Naive thymus-derived CD4-positive, alpha-beta T cell (primary cell): ENCODE results near the gene UBAP1L. TPM values are rescaled to one million over a fixed set of nuclear protein-coding genes. Genes with fewer than 3 reads are reported as not detected.

Experiments
- ATAC-seq: fragments of 150-1000 bp; cut with Tn5 transposase; 2 replicates; pipeline ENCODE4 v1.10.0; 2021; ENCODE audit warnings: mild to moderate bottlenecking, moderate library complexity
- CTCF ChIA-PET: fragments of 350-600 bp; sonication (Branson Sonifier 250); formaldehyde crosslinking; loops from one replicate; lab custom pipeline; 2021; ENCODE audit warnings: antibody characterized with exemption; lab: Charles Lee
- POLR2A ChIA-PET: fragments of 350-600 bp; sonication (Branson Sonifier 250); formaldehyde crosslinking; loops from one replicate; lab custom pipeline; 2021; ENCODE audit warnings: antibody characterized with exemption, inconsistent platforms; lab: Charles Lee
- DNase-seq, 9 donors: peaks; one replicate each; pipeline versions ENCODE4 v3.0.0 to v3.0.0-alpha.2; 2020 to 2022; ENCODE audit warnings: mixed read lengths in 1 of 9
- H3K27ac ChIP-seq: one replicate; pipeline ENCODE4 v1.7.0; 2013; ENCODE audit warnings: mild to moderate bottlenecking, low read depth, low read length, moderate library complexity
- H3K27me3 ChIP-seq, 2 donors: one replicate each; pipeline ENCODE4 v1.7.0; 2013; ENCODE audit warnings: low read length in 2 of 2, mild to moderate bottlenecking in 2 of 2, moderate library complexity in 2 of 2; ENCODE audit not compliant: control insufficient read depth in 2 of 2, insufficient read depth in 2 of 2
- H3K36me3 ChIP-seq, 3 experiments: 1 replicate in 2 of 3; 2 replicates in 1 of 3; pipeline ENCODE4 v1.7.0; 2013; ENCODE audit warnings: low read length in 3 of 3, mild to moderate bottlenecking in 3 of 3, moderate library complexity in 1 of 3; ENCODE audit not compliant: insufficient read depth in 3 of 3, control insufficient read depth in 2 of 3
- H3K4me1 ChIP-seq, 2 donors: one replicate each; pipeline ENCODE4 v1.7.0; 2013; ENCODE audit warnings: low read length in 2 of 2, mild to moderate bottlenecking in 2 of 2, moderate library complexity in 1 of 2; ENCODE audit not compliant: control insufficient read depth in 2 of 2, insufficient read depth in 2 of 2
- H3K4me3 ChIP-seq: 2 replicates; pipeline ENCODE4 v1.7.0; 2013; ENCODE audit warnings: mild to moderate bottlenecking, low read length
- H3K9me3 ChIP-seq, 3 experiments: 1 replicate in 2 of 3; 2 replicates in 1 of 3; pipeline ENCODE4 v1.7.0; 2013; ENCODE audit warnings: low read length in 3 of 3; ENCODE audit not compliant: control insufficient read depth in 2 of 3
- H3K27ac Mint-ChIP-seq, 9 donors: one replicate each; pipeline ENCODE4 v1.8.0; 2020 to 2022; ENCODE audit warnings: mixed read lengths in 9 of 9, mild to moderate bottlenecking in 8 of 9, moderate library complexity in 5 of 9, inconsistent platforms in 2 of 9
- H3K27me3 Mint-ChIP-seq, 5 donors: one replicate each; pipeline ENCODE4 v1.8.0; 2021 to 2022; ENCODE audit warnings: mixed read lengths in 5 of 5, mild to moderate bottlenecking in 1 of 5
- H3K36me3 Mint-ChIP-seq, 5 donors: one replicate each; pipeline ENCODE4 v1.8.0; 2020 to 2022; ENCODE audit warnings: mixed read lengths in 5 of 5, mild to moderate bottlenecking in 3 of 5, inconsistent platforms in 1 of 5
- H3K4me1 Mint-ChIP-seq, 7 donors: one replicate each; pipeline ENCODE4 v1.8.0; 2020 to 2022; ENCODE audit warnings: mixed read lengths in 7 of 7, mild to moderate bottlenecking in 3 of 7, inconsistent platforms in 1 of 7
- H3K4me3 Mint-ChIP-seq, 10 donors: one replicate each; pipeline ENCODE4 v1.8.0; 2020 to 2022; ENCODE audit warnings: mild to moderate bottlenecking in 10 of 10, mixed read lengths in 10 of 10, moderate library complexity in 6 of 10, inconsistent platforms in 2 of 10
- H3K9me3 Mint-ChIP-seq, 11 donors: one replicate each; pipeline ENCODE4 v1.8.0; 2020 to 2022; ENCODE audit warnings: mixed read lengths in 11 of 11, mild to moderate bottlenecking in 4 of 11, inconsistent platforms in 1 of 11, moderate library complexity in 1 of 11
- intact Hi-C, 2 donors: fragments of 100-400 bp; cut with micrococcal nuclease; formaldehyde crosslinking; loops; one replicate each; pipeline ENCODE4 v1.15.1; 2023
- polyA plus RNA-seq, 2 donors: library from polyadenylated mRNA; unstranded; fragments of 300-500 nt; fragmentation: Illumina TruSeq; gene quantifications; one replicate each; pipeline ENCODE4 v1.2.3, GENCODE V29; 2021
- total RNA-seq, 6 experiments: library from RNA in 5 of 6; stranded (reverse) in 5 of 6; gene quantifications; 1 replicate in 5 of 6; 2 replicates in 1 of 6; pipeline ENCODE4 v1.2.3 and lab custom pipeline; 2021 to 2026

Gene UBAP1L
- total and polyA plus RNA-seq, 7 experiments from 2014 or later = 0.09 to 17.1 (median 12.1) TPM

GRCh38 chr15:65057549-65057940 lies 57.5 kb downstream of the UBAP1L start:
- intact Hi-C loops = no loop called here

DNA sequence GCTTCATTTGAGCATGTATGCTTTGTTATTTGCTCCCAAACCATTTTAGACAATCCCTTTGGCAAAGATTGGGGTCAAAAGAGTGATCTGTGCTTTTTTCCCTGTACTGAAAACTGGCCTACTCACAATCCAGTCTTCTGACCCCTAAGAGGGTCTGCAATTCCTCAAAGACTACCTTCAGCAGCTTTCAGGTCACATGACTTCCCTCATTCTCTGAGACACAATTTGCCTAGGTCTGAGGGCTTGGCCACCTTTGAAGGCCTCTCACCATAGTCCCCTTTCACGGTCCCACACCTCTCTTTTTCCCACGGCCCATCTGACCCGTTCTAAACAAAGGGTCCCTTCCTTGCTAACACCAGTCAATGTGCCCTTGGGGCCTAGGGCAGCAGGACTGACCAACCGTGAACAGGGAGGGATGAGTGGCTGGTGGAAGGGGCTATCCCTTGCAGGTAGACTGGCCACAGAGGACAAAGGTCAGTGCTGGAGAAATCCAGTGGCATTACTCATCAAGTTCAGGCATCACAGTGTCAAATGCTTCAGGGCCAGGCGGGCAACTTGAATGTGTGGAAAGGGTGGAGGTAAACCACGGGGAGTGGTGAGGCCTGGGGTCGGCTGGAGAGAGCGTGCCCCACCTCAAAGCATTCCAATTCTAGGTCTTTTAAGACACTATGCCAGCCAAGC lies 58.0 kb downstream of the UBAP1L start:
- no peak overlapping the region for H3K4me3 ChIP-seq
- ChIA-PET POLR2A (no interaction called here), CTCF (no interaction called here)
- H3K4me1 ChIP-seq = no peaks in the 10 kb centered on the region
- H3K4me3 Mint-ChIP-seq = no peak overlapping the region
- no peaks in the 10 kb centered on the region for H3K36me3 ChIP-seq
- no peaks in the 10 kb centered on the region for H3K36me3 Mint-ChIP-seq
- peaks cover 0 to 5% (median 0%) of the 10 kb centered on the region in 11 donors for H3K9me3 Mint-ChIP-seq
- H3K27ac Mint-ChIP-seq = no peak overlapping the region
- H3K4me1 Mint-ChIP-seq = peaks cover 0 to 9% (median 0%) of the 10 kb centered on the region in 7 donors
- intact Hi-C loops = no loop called here
- no peaks in the 10 kb centered on the region for H3K9me3 ChIP-seq
- no peaks in the 10 kb centered on the region for H3K27me3 Mint-ChIP-seq
- no peaks in the 10 kb centered on the region for H3K27me3 ChIP-seq
- H3K27ac ChIP-seq = no peak overlapping the region
- DNase-seq (no peak), ATAC-seq (no peak)

More at GRCh38 chr15:65057549-65057940, 57.5 kb downstream of the UBAP1L start:
- H3K36me3 Mint-ChIP-seq = no peaks in the 10 kb centered on the region
- no peaks in the 10 kb centered on the region for H3K27me3 Mint-ChIP-seq
- POLR2A ChIA-PET = no interaction called here
- CTCF ChIA-PET = no interaction called here
- Histone ChIP-seq H3K4me3 (no peak overlapping the region), H3K27ac (no peak overlapping the region), H3K36me3 (no peaks in the 10 kb centered on the region), H3K4me1 (no peaks in the 10 kb centered on the region), H3K9me3 (no peaks in the 10 kb centered on the region), H3K27me3 (no peaks in the 10 kb centered on the region)
- H3K4me1 Mint-ChIP-seq = peaks cover 0 to 9% (median 0%) of the 10 kb centered on the region in 7 donors
- no peak overlapping the region for H3K27ac Mint-ChIP-seq
- no peak for ATAC-seq
- no peak overlapping the region for H3K4me3 Mint-ChIP-seq
- H3K9me3 Mint-ChIP-seq = peaks cover 0 to 5% (median 0%) of the 10 kb centered on the region in 11 donors
- no peak for DNase-seq

DNA sequence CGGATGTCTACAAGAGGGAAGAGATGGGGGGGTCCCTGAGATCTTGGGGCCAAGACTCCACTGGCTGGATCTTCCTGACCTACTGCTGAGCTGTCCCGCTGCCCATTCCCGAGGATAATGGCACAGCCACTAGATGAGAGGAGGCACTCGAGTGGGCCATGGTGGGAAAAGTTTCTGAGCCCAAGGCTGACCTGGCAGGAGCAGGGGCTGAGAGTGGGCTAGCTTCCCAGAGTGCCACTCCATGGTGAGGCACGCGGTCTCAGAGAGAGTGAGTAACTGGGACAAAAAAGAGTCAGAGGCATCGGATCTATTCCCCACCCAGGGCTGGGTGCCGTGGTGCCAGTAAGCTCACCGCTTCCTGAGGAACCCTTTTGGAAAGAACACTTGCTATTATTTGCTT lies 58.9 kb downstream of the UBAP1L start:
- H3K27ac Mint-ChIP-seq = no peak overlapping the region
- Histone ChIP-seq H3K4me3 (no peak overlapping the region), H3K36me3 (no peaks in the 10 kb centered on the region), H3K9me3 (no peaks in the 10 kb centered on the region), H3K27me3 (no peaks in the 10 kb centered on the region), H3K27ac (no peak overlapping the region), H3K4me1 (no peaks in the 10 kb centered on the region)
- H3K9me3 Mint-ChIP-seq = peaks cover 0 to 5% (median 0%) of the 10 kb centered on the region in 11 donors
- intact Hi-C loops = no loop called here
- ChIA-PET CTCF (interaction anchor here (0.6 to 0.9 kb wide), 2 partner anchors 22 to 63 kb away, joined by 4 read pairs; no protein-coding TSS in a partner anchor), POLR2A (interaction anchor here (1.7 kb wide), 1 partner anchor 241 kb away, joined by 6 read pairs; no protein-coding TSS in a partner anchor)
- no peaks in the 10 kb centered on the region for H3K27me3 Mint-ChIP-seq
- H3K4me1 Mint-ChIP-seq = peaks cover 0 to 9% (median 0%) of the 10 kb centered on the region in 7 donors
- no peak for DNase-seq
- no peak for ATAC-seq
- H3K4me3 Mint-ChIP-seq = no peak overlapping the region
- H3K36me3 Mint-ChIP-seq = no peaks in the 10 kb centered on the region

DNA sequence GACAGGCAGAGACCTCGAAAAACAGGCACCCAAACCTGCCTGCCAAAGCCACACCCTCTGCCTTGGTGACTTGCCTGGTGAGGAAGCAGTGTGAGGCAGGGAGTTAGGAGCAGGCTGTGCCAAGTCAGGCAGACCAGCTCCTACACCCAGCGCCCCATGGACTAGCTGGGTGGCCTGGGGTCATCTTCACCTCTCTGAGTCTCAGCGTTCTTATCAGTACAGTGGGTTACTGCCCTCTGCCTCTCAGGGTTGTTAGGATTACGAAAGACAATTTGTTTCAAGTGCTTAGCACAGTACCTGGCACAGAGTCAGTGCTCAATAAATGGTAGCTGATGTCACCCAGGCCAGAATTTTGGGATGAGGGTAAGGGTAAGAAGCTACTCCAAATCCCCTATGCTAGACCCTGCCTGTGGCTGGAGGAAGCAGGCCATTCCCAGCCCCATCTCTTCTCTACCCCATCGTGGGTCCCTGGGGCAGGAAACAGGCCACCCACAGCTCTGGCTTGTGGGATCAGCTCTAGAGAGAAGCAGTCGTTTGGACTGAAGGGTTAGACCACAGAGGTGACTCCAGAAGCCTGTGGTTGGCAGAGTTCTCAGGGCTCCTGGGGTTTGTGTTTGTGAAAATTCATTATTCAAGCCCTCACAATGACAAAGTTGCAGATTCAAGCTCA lies 59.7 kb downstream of the UBAP1L start:
- DNase-seq = no peak
- H3K9me3 ChIP-seq = no peaks in the 10 kb centered on the region
- no peaks in the 10 kb centered on the region for H3K4me1 ChIP-seq
- Mint-ChIP-seq H3K27me3 (no peaks in the 10 kb centered on the region), H3K36me3 (no peaks in the 10 kb centered on the region), H3K4me3 (no peak overlapping the region), H3K4me1 (peaks cover 0 to 10% (median 2%) of the 10 kb centered on the region in 7 donors), H3K9me3 (peaks cover 0 to 4% (median 0%) of the 10 kb centered on the region in 11 donors), H3K27ac (no peak overlapping the region)
- no peaks in the 10 kb centered on the region for H3K27me3 ChIP-seq
- intact Hi-C loops = loop anchor here in 1 of 2 donors (2.0 kb wide), 2 partner anchors 249 to 329 kb away; partner anchors contain the start of gene RNU5B-1
- no peaks in the 10 kb centered on the region for H3K36me3 ChIP-seq
- CTCF ChIA-PET = interaction anchor here (0.6 to 1.0 kb wide), 5 partner anchors 21 to 262 kb away, joined by 3 to 4 read pairs (median 3); no protein-coding TSS in a partner anchor
- no peak overlapping the region for H3K4me3 ChIP-seq
- no peak for ATAC-seq
- no peak overlapping the region for H3K27ac ChIP-seq
- POLR2A ChIA-PET = interaction anchor here (1.7 kb wide), 1 partner anchor 242 kb away, joined by 6 read pairs; no protein-coding TSS in a partner anchor

DNA sequence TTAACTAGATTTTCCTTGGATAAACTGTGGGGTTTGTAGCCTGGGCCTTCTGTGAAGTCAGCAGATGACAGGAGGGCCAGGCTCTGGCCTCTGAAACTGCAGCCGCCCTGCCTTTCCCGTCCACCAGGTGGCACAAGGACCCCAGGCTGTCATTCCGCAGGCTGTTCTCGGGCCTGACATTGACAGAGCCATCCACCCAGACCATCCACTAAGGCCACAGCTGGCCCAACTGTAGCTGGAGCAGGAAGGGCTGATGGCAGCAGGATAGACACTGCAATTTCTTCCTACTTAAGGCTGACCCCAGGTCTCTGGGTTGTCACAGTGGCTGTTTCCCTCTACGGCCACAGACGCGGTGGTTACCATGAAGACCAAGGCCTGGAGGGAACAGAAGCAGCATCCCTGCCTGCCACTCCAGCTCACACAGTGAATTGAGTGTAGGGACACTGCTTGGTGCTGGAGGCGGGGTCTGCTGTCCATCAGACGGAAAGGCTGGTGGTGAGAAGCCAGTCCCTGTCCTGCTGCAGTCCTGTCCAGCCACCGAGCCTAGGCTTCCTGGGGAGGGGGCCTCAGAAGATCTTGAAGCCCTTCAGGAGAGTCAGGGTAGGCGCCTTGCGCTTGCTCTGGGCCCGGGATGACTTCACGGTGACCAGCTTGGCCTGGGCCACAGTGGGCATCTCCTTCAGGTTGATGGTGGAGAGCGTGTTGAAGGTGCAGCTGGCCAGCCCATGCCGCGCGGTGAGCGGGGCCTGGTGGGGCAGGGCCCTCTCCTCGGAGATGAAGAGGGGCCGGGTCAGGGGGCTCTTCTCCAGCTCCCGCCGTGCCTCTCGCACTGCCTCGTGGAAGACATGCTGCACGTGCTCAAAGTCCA lies 60.4 kb downstream of the UBAP1L start:
- H3K4me1 Mint-ChIP-seq = peaks cover 0 to 16% (median 9%) of the 10 kb centered on the region in 7 donors
- H3K36me3 Mint-ChIP-seq = no peaks in the 10 kb centered on the region
- ChIA-PET POLR2A (interaction anchor here (1.0 to 1.7 kb wide), 2 partner anchors 25 to 243 kb away, joined by 3 to 6 read pairs; no protein-coding TSS in a partner anchor), CTCF (interaction anchor here (0.6 to 1.0 kb wide), 4 partner anchors 32 to 263 kb away, joined by 3 to 4 read pairs (median 3); no protein-coding TSS in a partner anchor)
- Histone ChIP-seq H3K27me3 (no peaks in the 10 kb centered on the region), H3K4me3 (no peak overlapping the region), H3K27ac (no peak overlapping the region), H3K4me1 (peaks cover 0 to 4% of the 10 kb centered on the region in 2 donors), H3K9me3 (no peaks in the 10 kb centered on the region), H3K36me3 (no peaks in the 10 kb centered on the region)
- no peak overlapping the region for H3K4me3 Mint-ChIP-seq
- intact Hi-C loops = loop anchor here (1.0 to 2.0 kb wide), 7 partner anchors 24 to 330 kb away; partner anchors contain the start of gene RNU5B-1 (in 2 of the 2)
- ATAC-seq (peak; percentile 50), DNase-seq (peak; percentile 21 to 58 (median 45))
- H3K27ac Mint-ChIP-seq = no peak overlapping the region
- peaks cover 0 to 3% (median 0%) of the 10 kb centered on the region in 5 donors for H3K27me3 Mint-ChIP-seq
- no peaks in the 10 kb centered on the region for H3K9me3 Mint-ChIP-seq

- Mint-ChIP-seq H3K36me3 (no peaks in the 10 kb centered on the region), H3K27me3 (peaks cover 0 to 4% (median 0%) of the 10 kb centered on the region in 5 donors), H3K9me3 (no peaks in the 10 kb centered on the region), H3K27ac (no peak overlapping the region), H3K4me3 (no peak overlapping the region), H3K4me1 (peaks cover 0 to 21% (median 15%) of the 10 kb centered on the region in 7 donors)
- intact Hi-C loops = no loop called here
- POLR2A ChIA-PET = no interaction called here
- peaks cover 4 to 11% of the 10 kb centered on the region in 2 donors for H3K4me1 ChIP-seq
- no peak for DNase-seq
- no peak overlapping the region for H3K27ac ChIP-seq
- H3K9me3 ChIP-seq = no peaks in the 10 kb centered on the region
- H3K36me3 ChIP-seq = no peaks in the 10 kb centered on the region
- ATAC-seq = no peak
- H3K27me3 ChIP-seq = no peaks in the 10 kb centered on the region
- CTCF ChIA-PET = interaction anchor here (0.7 kb wide), 1 partner anchor 336 kb away, joined by 3 read pairs; no protein-coding TSS in a partner anchor
- no peak overlapping the region for H3K4me3 ChIP-seq
Observed at GRCh38 chr15:65052956-65053355, 62.0 kb downstream of the UBAP1L start.
